ENCODE data around the gene TSHR. TPM values are rescaled to one million over a fixed set of nuclear protein-coding genes. Genes with fewer than 3 reads are reported as not detected.

Gene TSHR
- total RNA-seq, 2 experiments from 2014 or later, result 4.9 to 40.0 TPM

DNA sequence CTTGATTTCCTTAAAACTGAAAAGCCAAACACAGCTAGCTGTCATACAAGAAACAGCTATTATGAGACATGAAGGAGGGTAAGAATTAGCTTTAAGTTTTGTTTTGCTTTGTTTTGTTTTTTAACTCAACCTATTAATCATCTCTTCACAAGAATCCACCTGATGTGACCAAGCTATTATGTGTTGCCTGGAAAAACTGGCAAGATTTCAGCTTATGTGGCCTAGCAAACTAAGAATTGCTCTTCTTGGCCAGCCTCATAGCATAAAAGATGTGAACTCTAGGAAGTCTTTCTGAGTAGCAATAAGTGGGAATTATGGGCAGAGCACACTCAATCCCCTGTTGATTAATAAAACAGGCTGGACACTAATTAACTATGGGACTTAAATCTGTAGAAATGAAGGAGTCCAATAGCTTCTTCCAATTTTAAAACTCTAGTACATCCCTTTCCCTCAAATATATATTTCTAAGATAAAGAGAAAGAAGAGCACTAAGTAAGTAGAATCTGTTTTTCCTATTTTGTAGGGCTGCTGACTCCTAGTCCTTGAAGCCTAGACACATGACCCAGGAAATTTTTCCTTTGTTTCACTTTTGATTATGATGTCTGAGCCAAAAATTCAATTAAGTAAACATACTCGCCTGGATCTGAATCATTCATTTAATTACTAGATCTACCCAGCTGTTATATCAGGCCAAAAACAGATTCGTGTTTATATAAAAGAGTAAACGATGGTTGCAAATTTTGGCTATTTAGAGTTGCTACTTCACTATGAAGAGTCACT is 189.6 kb downstream of the TSHR start:
- no peaks in the 10 kb centered on the region for H3K36me3 ChIP-seq (ENCODE audit: insufficient read depth, low read length)
- POLR2A ChIA-PET, result interaction anchor here (0.6 to 1.8 kb wide), 7 partner anchors 9 to 248 kb away, joined by 3 to 5 read pairs (median 3); no protein-coding TSS in a partner anchor
- no peak overlapping the region for H3K4me2 ChIP-seq (ENCODE audit: low read length)
- intact Hi-C loops (cut with micrococcal nuclease; ENCODE audit: unreplicated experiment), result no loop called here
- TF ChIP-seq, protein P1, sequence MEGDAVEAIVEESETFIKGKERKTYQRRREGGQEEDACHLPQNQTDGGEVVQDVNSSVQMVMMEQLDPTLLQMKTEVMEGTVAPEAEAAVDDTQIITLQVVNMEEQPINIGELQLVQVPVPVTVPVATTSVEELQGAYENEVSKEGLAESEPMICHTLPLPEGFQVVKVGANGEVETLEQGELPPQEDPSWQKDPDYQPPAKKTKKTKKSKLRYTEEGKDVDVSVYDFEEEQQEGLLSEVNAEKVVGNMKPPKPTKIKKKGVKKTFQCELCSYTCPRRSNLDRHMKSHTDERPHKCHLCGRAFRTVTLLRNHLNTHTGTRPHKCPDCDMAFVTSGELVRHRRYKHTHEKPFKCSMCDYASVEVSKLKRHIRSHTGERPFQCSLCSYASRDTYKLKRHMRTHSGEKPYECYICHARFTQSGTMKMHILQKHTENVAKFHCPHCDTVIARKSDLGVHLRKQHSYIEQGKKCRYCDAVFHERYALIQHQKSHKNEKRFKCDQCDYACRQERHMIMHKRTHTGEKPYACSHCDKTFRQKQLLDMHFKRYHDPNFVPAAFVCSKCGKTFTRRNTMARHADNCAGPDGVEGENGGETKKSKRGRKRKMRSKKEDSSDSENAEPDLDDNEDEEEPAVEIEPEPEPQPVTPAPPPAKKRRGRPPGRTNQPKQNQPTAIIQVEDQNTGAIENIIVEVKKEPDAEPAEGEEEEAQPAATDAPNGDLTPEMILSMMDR (conservative IDR thresholded peaks at IDR 0.05; ENCODE audit: low read length), result no peak
- TF ChIP-seq EZH2phosphoT487 (IDR thresholded peaks at IDR 0.05; ENCODE audit: borderline replicate concordance, low read depth, low read length), result no peak
- H2AFZ ChIP-seq (ENCODE audit: low read length), result no peak overlapping the region
- H4K20me1 ChIP-seq (ENCODE audit: insufficient read depth, low read length), result no peaks in the 10 kb centered on the region
- H3K27ac ChIP-seq (ENCODE audit: low read depth, low read length, poor library complexity, severe bottlenecking), result no peak overlapping the region
- no TSS peak for BruUV-seq (replicated peaks)
- H3K79me2 ChIP-seq (ENCODE audit: insufficient read depth, low read depth, low read length), result no peaks in the 10 kb centered on the region
- peaks cover 16% of the 10 kb centered on the region for H3K4me1 ChIP-seq (ENCODE audit: insufficient read depth, low read length, poor library complexity, severe bottlenecking)
- DNase-seq (ENCODE audit: low spot score), result no peak
- H3K9me3 ChIP-seq (ENCODE audit: low read length), result no peaks in the 10 kb centered on the region
- CTCF ChIA-PET (ENCODE audit: unreplicated experiment), result no interaction called here
- H3K4me3 ChIP-seq (ENCODE audit: low read depth, low read length, poor library complexity, severe bottlenecking), result no peak overlapping the region
- H3K9me2 ChIP-seq (ENCODE audit: insufficient read depth, low read length), result no peaks in the 10 kb centered on the region

DNA sequence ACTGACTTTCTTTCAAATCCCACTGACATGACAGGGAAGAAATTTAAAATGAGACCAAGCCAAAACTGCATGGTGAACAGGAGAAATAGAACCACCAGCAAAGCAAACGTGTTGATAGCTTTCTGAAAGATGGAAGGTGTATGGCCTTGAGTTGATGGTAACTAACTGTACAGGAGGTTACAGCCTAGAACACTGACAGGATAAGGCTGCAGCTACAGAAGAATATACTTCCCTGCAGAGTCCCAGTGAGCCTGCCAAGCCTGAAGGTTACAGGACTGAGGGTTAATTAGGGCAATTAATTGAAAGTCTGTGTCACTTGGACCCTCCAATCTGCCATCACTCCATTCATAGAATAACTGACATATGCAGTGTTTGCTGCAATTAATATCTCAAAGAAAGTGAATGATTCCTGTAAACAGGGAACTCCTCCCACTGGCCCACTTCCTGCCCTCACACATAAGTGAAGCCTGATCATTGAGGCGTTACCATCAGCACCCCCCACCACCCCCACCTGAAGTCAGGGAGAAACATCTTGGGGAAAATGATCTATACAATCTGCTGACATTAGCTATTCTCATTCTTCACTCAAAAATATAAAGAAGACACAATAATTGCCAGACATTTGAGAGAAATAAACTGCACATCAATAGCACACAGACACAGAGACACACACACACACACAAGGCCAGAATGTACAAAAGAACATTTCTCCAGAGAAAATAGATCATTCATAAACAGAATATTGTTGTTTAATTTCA is 191.9 kb downstream of the TSHR start:
- BruUV-seq (replicated peaks), result no TSS peak

More for the DNA sequence above, 191.9 kb downstream of the TSHR start:
- Histone ChIP-seq H3K36me3 (ENCODE audit: insufficient read depth, low read length) (no peaks in the 10 kb centered on the region), H3K9me3 (ENCODE audit: low read length) (no peaks in the 10 kb centered on the region), H3K27ac (ENCODE audit: low read depth, low read length, poor library complexity, severe bottlenecking) (no peak overlapping the region), H3K4me1 (ENCODE audit: insufficient read depth, low read length, poor library complexity, severe bottlenecking) (peaks cover 16% of the 10 kb centered on the region), H4K20me1 (ENCODE audit: insufficient read depth, low read length) (no peaks in the 10 kb centered on the region), H2AFZ (ENCODE audit: low read length) (peak overlapping the region; percentile 74), H3K4me2 (ENCODE audit: low read length) (peak overlapping the region; percentile 51), H3K79me2 (ENCODE audit: insufficient read depth, low read depth, low read length) (no peaks in the 10 kb centered on the region), H3K9me2 (ENCODE audit: insufficient read depth, low read length) (no peaks in the 10 kb centered on the region), H3K4me3 (ENCODE audit: low read depth, low read length, poor library complexity, severe bottlenecking) (peak overlapping the region; percentile 12)
- intact Hi-C loops (cut with micrococcal nuclease; ENCODE audit: unreplicated experiment), result no loop called here
- CTCF ChIA-PET (ENCODE audit: unreplicated experiment), result interaction anchor here (0.6 to 0.7 kb wide), 3 partner anchors 11 to 747 kb away, joined by 3 to 7 read pairs (median 3); no protein-coding TSS in a partner anchor
- TF ChIP-seq, protein P1 (conservative IDR thresholded peaks at IDR 0.05; ENCODE audit: low read length), result no peak
- no peak for TF ChIP-seq EZH2phosphoT487 (IDR thresholded peaks at IDR 0.05; ENCODE audit: borderline replicate concordance, low read depth, low read length)
- POLR2A ChIA-PET, result interaction anchor here (0.6 to 1.5 kb wide), 3 partner anchors 15 to 252 kb away, joined by 3 to 4 read pairs (median 4); no protein-coding TSS in a partner anchor
- peak; percentile 47 for DNase-seq (ENCODE audit: low spot score)

Data from OCI-LY7 (cell line).